Fibroblast of lung (primary cell): Measurements from ENCODE around the gene TBC1D8.

Experiments used
- CTCF ChIP-seq, 2 donors: IDR thresholded peaks in 1 of 2; conservative IDR thresholded peaks in 1 of 2; 1 replicate in 1 of 2; 2 replicates in 1 of 2; pipeline ENCODE4 v1.5.1; 2011 to 2012; ENCODE audit warnings: low read length in 2 of 2, control low read depth in 1 of 2, inconsistent platforms in 1 of 2, low read depth in 1 of 2, mild to moderate bottlenecking in 1 of 2
- EZH2 ChIP-seq: IDR thresholded peaks from 2 replicates; pipeline ENCODE4 v1.5.1; 2012; ENCODE audit warnings: low read length, control low read depth, mild to moderate bottlenecking; ENCODE audit errors: missing control alignments

- TF ChIP-seq CTCF (conservative IDR thresholded peaks at IDR 0.05 in 1 of 2, IDR thresholded peaks at IDR 0.05 in 1 of 2; ENCODE audit: low read depth in 1 of 2, low read length in 2 of 2) (no peak), EZH2 (no peak)
These were observed 19.0 kb downstream of the TBC1D8 start for GRCh38 chr2:101132202-101132601.
